SH-SY5Y (cell line): Measurements from ENCODE around the gene TNNI3.

Experiments
- GATA2 ChIP-seq: IDR thresholded peaks from 2 replicates; pipeline ENCODE4 v1.6.1; 2011; ENCODE audit warnings: mild to moderate bottlenecking, low read depth, low read length
- GATA3 ChIP-seq: IDR thresholded peaks from 2 replicates; pipeline ENCODE4 v1.6.1; 2011; ENCODE audit warnings: low read depth, mild to moderate bottlenecking, low read length, moderate library complexity

DNA sequence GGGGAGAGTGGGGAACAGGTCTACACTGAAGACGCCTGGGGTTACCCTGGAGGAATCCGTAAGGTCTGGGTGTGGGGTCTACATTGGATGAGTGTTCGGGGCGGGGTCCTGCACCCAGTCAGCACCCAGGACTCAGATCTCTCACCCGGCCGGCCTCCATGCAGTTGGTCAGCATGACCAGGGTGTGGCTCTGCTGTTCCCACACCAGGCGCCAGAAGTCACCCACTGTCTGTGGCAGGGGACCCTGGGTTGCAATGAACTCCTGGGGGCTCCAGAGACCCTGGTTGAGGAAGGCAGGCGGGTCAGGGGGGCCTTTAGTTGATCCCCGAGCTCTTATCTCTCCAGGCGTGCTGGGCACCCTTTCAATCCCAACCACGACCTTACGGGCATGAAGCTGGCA is 28.5 kb upstream of the TNNI3 start:
- no peak for TF ChIP-seq GATA2
- TF ChIP-seq GATA3 = no peak
